HFFc6 (cell line): ENCODE results near the gene TAF8. TPM values are rescaled to one million over a fixed set of nuclear protein-coding genes. Genes with fewer than 3 reads are reported as not detected.
A peak's percentile ranks its signal among the peaks of the same experiment; 100 is the strongest.

ENCODE experiments used
- DNase-seq: peaks from one replicate; pipeline ENCODE4 v3.0.0-alpha.2; 2018
- H3K27ac Mint-ChIP-seq: 2 replicates; pipeline ENCODE4 v1.8.0; 2020; ENCODE audit warnings: mild to moderate bottlenecking, mixed read lengths
- H3K27me3 Mint-ChIP-seq: 2 replicates; pipeline ENCODE4 v1.8.0; 2021; ENCODE audit warnings: mild to moderate bottlenecking, moderate library complexity, mixed read lengths; ENCODE audit not compliant: insufficient read depth
- H3K36me3 Mint-ChIP-seq: 2 replicates; pipeline ENCODE4 v1.8.0; 2021; ENCODE audit warnings: low read depth, mixed read lengths
- H3K4me1 Mint-ChIP-seq: 2 replicates; pipeline ENCODE4 v1.8.0; 2020; ENCODE audit warnings: low read depth, mixed read lengths
- H3K4me3 Mint-ChIP-seq: 2 replicates; pipeline ENCODE4 v1.8.0; 2020; ENCODE audit warnings: mild to moderate bottlenecking, moderate library complexity, mixed read lengths
- H3K9me3 Mint-ChIP-seq: 2 replicates; pipeline ENCODE4 v1.8.0; 2020; ENCODE audit warnings: mild to moderate bottlenecking, mixed read lengths
- CTCF ChIP-seq: fragments of 200-600 bp; sonication (generic); IDR thresholded peaks from 2 replicates; pipeline ENCODE4 v1.5.0; 2021; ENCODE audit warnings: antibody characterized with exemption, mild to moderate bottlenecking
- total RNA-seq, 6 experiments: library from RNA; stranded (reverse); fragmentation: NEBNext Ultra II Directional; extraction: Animal tissue kit (Norgen Biotek cat#: 25700); gene quantifications; 2 replicates in 1 of 6; 3 replicates in 5 of 6; pipeline ENCODE4 v1.2.3, GENCODE V29; 2021

The TAF8 gene
- total RNA-seq, 6 experiments from 2014 or later = 14.9 to 19.0 (median 16.0) TPM

- Mint-ChIP-seq H3K27me3 (peaks cover 3% of the 10 kb centered on the region), H3K4me1 (peaks cover 43% of the 10 kb centered on the region), H3K4me3 (no peak overlapping the region), H3K27ac (no peak overlapping the region), H3K36me3 (no peaks in the 10 kb centered on the region), H3K9me3 (no peaks in the 10 kb centered on the region)
- DNase-seq = no peak
- no peak for TF ChIP-seq CTCF
Observed at GRCh38 chr6:42042108-42042507, 8.2 kb upstream of the TAF8 start.

- peak; percentile 98 for TF ChIP-seq CTCF
- peaks cover 8% of the 10 kb centered on the region for H3K27me3 Mint-ChIP-seq
- peak; percentile 68 for DNase-seq
- no peaks in the 10 kb centered on the region for H3K36me3 Mint-ChIP-seq
- no peaks in the 10 kb centered on the region for H3K9me3 Mint-ChIP-seq
- no peak overlapping the region for H3K27ac Mint-ChIP-seq
- H3K4me1 Mint-ChIP-seq = peaks cover 45% of the 10 kb centered on the region
- peak overlapping the region; percentile 50; the same call in 1 of the 2 replicates for H3K4me3 Mint-ChIP-seq
Observed at GRCh38 chr6:42043787-42044475, 6.4 kb upstream of the TAF8 start.

GRCh38 chr6:42045538-42046460, 4.5 kb upstream of the TAF8 start:
- Mint-ChIP-seq H3K9me3 (no peaks in the 10 kb centered on the region), H3K4me1 (peaks cover 46% of the 10 kb centered on the region), H3K27me3 (peaks cover 8% of the 10 kb centered on the region), H3K36me3 (no peaks in the 10 kb centered on the region; the same call in 1 of the 2 replicates), H3K27ac (peak overlapping the region; percentile 38; the same call in 1 of the 2 replicates), H3K4me3 (peak overlapping the region; percentile 57)
- DNase-seq = peak; percentile 27
- TF ChIP-seq CTCF = no peak

GRCh38 chr6:42046464-42047212, 3.7 kb upstream of the TAF8 start:
- Mint-ChIP-seq H3K4me1 (peaks cover 54% of the 10 kb centered on the region), H3K27me3 (peaks cover 8% of the 10 kb centered on the region), H3K27ac (no peak overlapping the region), H3K36me3 (peaks cover 4% of the 10 kb centered on the region; the same call in 1 of the 2 replicates), H3K4me3 (no peak overlapping the region), H3K9me3 (no peaks in the 10 kb centered on the region)
- TF ChIP-seq CTCF = no peak
- no peak for DNase-seq

GRCh38 chr6:42047213-42047590, 3.1 kb upstream of the TAF8 start:
- TF ChIP-seq CTCF = no peak
- DNase-seq = no peak
- H3K4me1 Mint-ChIP-seq = peaks cover 52% of the 10 kb centered on the region
- H3K27ac Mint-ChIP-seq = no peak overlapping the region
- H3K27me3 Mint-ChIP-seq = peaks cover 4% of the 10 kb centered on the region
- no peak overlapping the region for H3K4me3 Mint-ChIP-seq
- H3K9me3 Mint-ChIP-seq = no peaks in the 10 kb centered on the region
- peaks cover 4% of the 10 kb centered on the region; the same call in 1 of the 2 replicates for H3K36me3 Mint-ChIP-seq
